ENCODE data around the gene LRP1B.
A peak's percentile ranks its signal among the peaks of the same experiment; 100 is the strongest.
"Not testable (repeated sequence)": the region's sequence is repeated elsewhere in the genome, so short reads cannot be mapped to it uniquely, and the experiment has no call there.

LRP1B gene

DNA sequence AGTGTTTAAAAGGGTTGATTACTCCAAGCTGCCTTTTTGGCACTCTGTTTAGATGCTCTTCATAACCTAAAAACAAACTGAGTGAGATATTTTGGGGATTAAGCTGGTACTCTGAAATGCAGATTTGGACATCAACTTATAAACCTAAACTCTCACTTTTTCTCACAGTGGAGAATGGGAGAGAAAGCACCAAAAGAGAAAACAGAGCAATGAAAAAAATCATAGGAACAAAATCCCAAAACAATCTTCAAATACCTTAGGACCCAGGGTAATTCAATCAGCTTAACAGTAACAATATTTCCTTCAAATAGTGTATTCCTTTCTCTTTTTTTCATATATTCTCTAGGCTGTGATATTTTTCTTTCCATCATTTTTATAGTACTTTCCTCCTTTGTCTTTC is 11.5 kb downstream of the LRP1B start:
- no peak overlapping the region for H3K4me3 ChIP-seq (ENCODE audit: low read depth, low read length)
- DNase-seq (ENCODE audit: low read depth) = no peak

DNA sequence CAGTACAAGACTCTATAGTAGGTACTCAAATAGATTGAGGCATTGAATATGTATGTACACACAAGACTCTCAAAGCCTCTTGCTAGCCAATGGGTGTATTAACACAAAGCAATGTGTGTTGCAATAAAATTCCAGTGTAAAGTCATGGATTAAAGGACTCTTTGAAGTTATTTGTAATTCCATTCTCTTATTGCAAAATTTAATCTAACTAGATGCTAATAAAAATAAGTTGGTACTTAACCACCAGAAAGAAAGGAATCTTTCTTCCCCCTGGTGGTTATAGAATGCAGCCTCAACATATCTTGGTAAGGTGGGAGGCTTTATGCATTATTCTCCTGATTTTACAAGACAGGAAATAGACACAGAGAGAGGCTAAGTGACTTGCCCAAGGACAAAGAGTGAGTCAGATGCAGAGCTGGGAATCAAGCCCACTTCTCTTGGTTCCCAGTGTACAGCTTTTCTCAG is 18.0 kb downstream of the LRP1B start:
- peak; percentile 79 for DNase-seq (ENCODE audit: low read depth)
- H3K4me3 ChIP-seq (ENCODE audit: low read depth, low read length) = no peak overlapping the region

DNA sequence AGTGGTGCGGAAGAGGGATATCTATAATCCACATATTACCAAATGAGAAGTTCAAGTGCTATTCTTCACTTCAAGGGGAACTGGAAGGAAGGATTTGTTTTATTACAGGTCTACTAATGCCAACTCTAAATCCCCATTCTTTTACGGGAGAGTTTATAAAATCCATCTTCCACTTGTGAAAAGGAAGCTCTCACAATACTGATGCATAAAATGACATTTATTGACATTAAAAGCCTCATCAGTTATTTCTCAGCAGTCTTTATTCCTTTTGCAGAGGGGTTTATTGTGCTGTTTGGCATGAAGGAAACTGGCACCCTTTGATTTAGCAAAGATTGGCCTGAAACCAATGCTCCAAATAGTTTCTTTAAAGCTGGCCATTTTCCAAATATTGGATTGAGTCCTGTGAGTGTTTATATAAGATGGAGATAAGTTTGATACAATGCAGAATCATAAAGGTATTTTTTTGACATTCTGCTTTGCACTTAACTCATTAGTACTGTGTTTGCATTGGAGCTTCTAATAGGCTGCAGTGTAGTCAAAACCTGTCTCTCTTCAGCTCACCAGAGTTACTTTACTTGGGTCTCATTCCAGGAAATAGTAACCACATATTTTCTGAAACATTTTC is 26.6 kb downstream of the LRP1B start:
- no peak for DNase-seq (ENCODE audit: low read depth)
- no peak overlapping the region for H3K4me3 ChIP-seq (ENCODE audit: low read depth, low read length)

GRCh38 chr2:142100970-142101369 is 29.8 kb downstream of the LRP1B start:
- DNase-seq (ENCODE audit: low read depth) = no peak
- H3K4me3 ChIP-seq (ENCODE audit: low read depth, low read length) = no peak overlapping the region

- no peak overlapping the region for H3K4me3 ChIP-seq (ENCODE audit: low read depth, low read length)
- no peak for DNase-seq (ENCODE audit: low read depth)
Measured at GRCh38 chr2:142100139-142100873, 30.5 kb downstream of the LRP1B start.

DNA sequence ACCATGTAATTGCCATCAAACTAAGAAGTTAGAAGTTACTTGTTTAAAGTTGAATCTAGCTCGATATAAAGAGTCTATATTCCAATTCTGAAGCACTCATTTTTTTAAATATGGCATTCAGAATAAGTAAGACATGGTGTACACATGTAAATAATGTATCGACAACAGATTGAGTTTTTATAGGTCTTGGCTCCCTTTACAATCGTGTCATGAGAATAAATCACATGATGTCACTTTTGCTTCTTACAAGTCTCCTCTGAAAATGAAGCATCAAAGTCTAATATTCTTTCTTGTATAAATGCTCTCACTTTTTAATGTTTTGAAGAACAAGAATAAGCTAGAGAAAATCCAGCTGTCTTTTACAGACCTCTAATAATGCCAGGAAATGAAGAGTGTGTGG is 33.1 kb downstream of the LRP1B start:
- DNase-seq (ENCODE audit: low read depth) = no peak
- H3K4me3 ChIP-seq (ENCODE audit: low read depth, low read length) = no peak overlapping the region

- H3K4me3 ChIP-seq (ENCODE audit: low read depth, low read length) = no peak overlapping the region
- DNase-seq (ENCODE audit: low read depth) = no peak
Measured at GRCh38 chr2:142095647-142096046, 35.2 kb downstream of the LRP1B start.

DNA sequence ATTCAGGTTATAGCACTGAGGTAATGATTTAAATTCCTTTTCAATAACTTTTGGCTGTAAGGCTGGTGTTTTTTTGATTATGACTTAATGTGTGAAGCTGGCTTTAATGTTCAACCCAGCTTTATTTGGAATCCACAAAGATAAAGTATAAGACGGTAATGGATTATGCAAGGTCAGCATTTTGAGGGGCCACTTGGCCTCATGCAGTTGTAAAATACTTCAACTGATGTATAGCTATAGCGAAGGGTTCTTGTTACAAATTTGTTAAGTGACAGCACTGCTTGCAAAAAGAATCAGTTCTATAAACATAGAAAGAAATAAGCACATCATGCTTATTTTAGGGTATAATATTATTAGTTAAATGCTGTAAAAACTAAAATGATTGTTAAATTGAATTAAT is 36.6 kb downstream of the LRP1B start:
- H3K4me3 ChIP-seq (ENCODE audit: low read depth, low read length) = no peak overlapping the region
- DNase-seq (ENCODE audit: low read depth) = no peak

DNA sequence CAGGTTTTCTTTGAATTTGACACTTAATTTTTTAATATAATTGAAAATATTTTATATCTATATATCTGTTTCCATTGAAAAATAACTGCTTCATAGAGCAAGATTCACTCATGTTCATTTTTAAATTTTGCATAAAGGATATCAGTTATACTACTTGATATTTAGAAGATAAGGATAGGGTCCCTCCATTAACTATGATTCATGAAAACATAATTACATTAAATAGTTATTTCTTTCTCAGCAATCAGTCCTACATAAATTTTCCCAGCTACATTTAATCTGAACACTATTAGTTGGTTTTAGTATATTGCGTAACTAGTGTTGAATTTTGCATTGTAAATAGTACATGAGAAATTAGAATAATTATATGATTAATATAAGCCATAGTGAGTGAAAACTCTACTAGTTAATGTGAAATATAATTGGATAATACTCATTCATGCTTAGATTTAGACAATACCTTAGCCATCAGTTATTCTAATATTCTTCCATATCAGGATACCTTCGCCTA is 42.7 kb downstream of the LRP1B start:
- H3K4me3 ChIP-seq (ENCODE audit: low read depth, low read length) = no peak overlapping the region
- no peak for DNase-seq (ENCODE audit: low read depth)

- H3K4me3 ChIP-seq (ENCODE audit: low read depth, low read length); DNase-seq (ENCODE audit: low read depth): not testable (repeated sequence)
Measured at GRCh38 chr2:142087585-142087984, 43.2 kb downstream of the LRP1B start.

GRCh38 chr2:142082368-142082767 is 48.4 kb downstream of the LRP1B start:
- no peak overlapping the region for H3K4me3 ChIP-seq (ENCODE audit: low read depth, low read length)
- DNase-seq (ENCODE audit: low read depth) = no peak

GRCh38 chr2:142076317-142076716 is 54.5 kb downstream of the LRP1B start:
- no peak overlapping the region for H3K4me3 ChIP-seq (ENCODE audit: low read depth, low read length)
- no peak for DNase-seq (ENCODE audit: low read depth)

- DNase-seq (ENCODE audit: low read depth) = no peak
- no peak overlapping the region for H3K4me3 ChIP-seq (ENCODE audit: low read depth, low read length)
Measured at GRCh38 chr2:142075826-142076225, 55.0 kb downstream of the LRP1B start.

DNA sequence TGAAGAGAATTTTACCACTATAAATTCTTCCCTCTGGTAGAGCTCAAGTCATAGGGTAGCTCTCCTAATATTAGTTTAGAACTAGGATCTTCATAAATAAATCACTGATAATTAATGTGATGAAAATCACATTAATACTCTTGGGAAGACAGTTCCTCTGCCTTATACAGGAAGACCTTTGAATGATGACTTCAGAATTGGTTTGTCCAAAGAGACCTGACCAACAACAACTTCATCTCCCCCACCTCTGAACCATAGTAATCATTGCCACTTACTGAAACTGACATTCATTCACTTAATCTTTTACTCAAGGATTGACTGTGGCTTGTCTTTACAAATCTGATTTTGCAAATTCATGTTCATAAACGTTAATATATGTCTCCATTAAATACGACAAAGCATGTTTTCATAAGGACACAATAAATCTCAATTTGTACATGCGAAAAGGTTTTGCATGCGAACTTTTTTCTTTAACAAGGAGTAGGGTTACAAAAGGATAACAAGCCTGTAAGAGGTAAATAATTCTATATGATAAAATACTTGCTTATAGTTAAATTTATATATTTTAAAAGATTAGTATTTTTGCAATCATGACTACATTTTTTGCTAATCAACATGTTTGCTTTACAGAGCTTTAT is 61.4 kb downstream of the LRP1B start:
- DNase-seq (ENCODE audit: low read depth) = no peak
- H3K4me3 ChIP-seq (ENCODE audit: low read depth, low read length) = no peak overlapping the region

GRCh38 chr2:142065700-142066099 is 65.1 kb downstream of the LRP1B start:
- H3K4me3 ChIP-seq (ENCODE audit: low read depth, low read length) = no peak overlapping the region
- no peak for DNase-seq (ENCODE audit: low read depth)

DNA sequence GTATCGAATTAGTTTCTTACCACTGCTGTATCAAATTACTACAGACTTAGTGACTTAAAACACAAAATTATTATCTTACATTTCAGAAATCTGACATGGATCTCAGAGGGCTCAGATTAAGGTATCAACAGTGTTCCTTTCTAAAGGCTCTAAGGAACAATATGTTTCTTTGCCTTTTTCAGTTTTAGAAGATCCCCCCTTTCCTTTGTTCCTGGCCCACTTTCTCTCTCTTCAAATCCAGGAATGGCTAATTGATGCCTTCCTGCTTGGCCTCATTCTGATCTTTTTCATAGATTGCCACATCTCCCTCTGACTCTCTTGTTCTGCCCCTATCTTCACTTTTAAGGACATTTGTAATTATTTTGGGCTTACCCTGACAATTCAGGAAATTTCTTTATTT is 65.7 kb downstream of the LRP1B start:
- no peak for DNase-seq (ENCODE audit: low read depth)

GRCh38 chr2:142061733-142062132 is 69.1 kb downstream of the LRP1B start:
- no peak for DNase-seq (ENCODE audit: low read depth)
- H3K4me3 ChIP-seq (ENCODE audit: low read depth, low read length) = no peak overlapping the region

More for the DNA sequence above, 65.7 kb downstream of the LRP1B start:
- no peak overlapping the region for H3K4me3 ChIP-seq (ENCODE audit: low read depth, low read length)

GRCh38 chr2:142058149-142058548 is 72.7 kb downstream of the LRP1B start:
- H3K4me3 ChIP-seq (ENCODE audit: low read depth, low read length) = no peak overlapping the region
- no peak for DNase-seq (ENCODE audit: low read depth)

- DNase-seq (ENCODE audit: low read depth) = no peak
- H3K4me3 ChIP-seq (ENCODE audit: low read depth, low read length) = no peak overlapping the region
Measured at GRCh38 chr2:142056784-142057183, 74.0 kb downstream of the LRP1B start.

- no peak for DNase-seq (ENCODE audit: low read depth)
- H3K4me3 ChIP-seq (ENCODE audit: low read depth, low read length) = no peak overlapping the region
Measured at GRCh38 chr2:142052220-142052863, 78.5 kb downstream of the LRP1B start.
